Right lobe of liver (tissue), 4 donors: ENCODE data around the gene SLC6A19.

Experiments used
- POLR2A ChIP-seq: fragments of 450-650 bp; IDR thresholded peaks from one replicate; pipeline ENCODE4 v1.6.1; 2017; ENCODE audit warnings: antibody characterized with exemption, mild to moderate bottlenecking
- TF ChIP-seq, protein P1 (sequence below), 4 donors: fragments of 200-600 bp in 3 of 4; fragments of 450-650 bp in 1 of 4; IDR thresholded peaks; one replicate each; pipeline versions ENCODE4 v1.5.1 to v1.8.0; 2016 to 2022; ENCODE audit warnings: antibody characterized with exemption in 4 of 4, mild to moderate bottlenecking in 2 of 4
- donor health status: DM: no; HTN: no; CAD: no.
- donor health status: DM: no; HTN: no; CAD: no.
- donor health status: DM: no; HTN: yes; CAD: no.

DNA sequence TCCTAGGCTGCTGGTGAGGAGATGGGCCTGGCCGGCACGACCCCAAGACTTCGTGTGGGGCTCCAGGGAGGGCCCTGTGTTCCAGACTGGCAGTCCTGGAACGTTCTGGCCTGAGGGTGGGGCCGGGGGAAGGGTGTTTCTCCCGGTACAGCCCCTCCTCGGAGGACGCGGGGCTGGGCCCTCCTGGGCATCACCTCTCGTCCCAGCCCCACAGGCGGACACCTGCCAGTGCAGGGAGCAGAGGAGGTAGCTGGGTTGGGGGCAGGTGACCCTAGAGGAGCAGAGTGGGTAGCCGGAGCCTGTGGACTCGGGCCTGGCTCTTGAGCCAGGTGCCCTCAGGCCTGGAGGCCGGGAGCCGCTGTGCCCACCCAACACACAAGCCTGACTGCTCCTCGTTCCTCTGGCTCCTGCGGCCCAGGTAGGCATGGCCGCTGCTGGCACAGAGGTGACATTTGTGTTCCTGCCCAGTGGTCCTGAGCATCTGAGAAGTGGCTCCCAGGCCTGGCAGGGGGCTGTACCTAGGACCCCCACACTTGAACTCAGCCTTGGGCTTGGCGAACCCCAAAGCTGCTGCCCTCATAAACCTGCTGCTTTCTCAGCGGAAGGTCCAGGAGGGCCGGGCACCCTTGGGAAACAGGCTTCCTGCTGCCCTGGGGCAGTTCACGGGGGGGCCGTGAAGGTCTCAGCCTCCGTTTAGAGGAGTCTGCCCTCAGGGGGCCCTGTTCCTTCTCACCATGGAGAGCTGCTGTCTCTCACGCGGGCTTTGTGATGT lies 817 bp downstream of the SLC6A19 start:
- TF ChIP-seq, protein P1, sequence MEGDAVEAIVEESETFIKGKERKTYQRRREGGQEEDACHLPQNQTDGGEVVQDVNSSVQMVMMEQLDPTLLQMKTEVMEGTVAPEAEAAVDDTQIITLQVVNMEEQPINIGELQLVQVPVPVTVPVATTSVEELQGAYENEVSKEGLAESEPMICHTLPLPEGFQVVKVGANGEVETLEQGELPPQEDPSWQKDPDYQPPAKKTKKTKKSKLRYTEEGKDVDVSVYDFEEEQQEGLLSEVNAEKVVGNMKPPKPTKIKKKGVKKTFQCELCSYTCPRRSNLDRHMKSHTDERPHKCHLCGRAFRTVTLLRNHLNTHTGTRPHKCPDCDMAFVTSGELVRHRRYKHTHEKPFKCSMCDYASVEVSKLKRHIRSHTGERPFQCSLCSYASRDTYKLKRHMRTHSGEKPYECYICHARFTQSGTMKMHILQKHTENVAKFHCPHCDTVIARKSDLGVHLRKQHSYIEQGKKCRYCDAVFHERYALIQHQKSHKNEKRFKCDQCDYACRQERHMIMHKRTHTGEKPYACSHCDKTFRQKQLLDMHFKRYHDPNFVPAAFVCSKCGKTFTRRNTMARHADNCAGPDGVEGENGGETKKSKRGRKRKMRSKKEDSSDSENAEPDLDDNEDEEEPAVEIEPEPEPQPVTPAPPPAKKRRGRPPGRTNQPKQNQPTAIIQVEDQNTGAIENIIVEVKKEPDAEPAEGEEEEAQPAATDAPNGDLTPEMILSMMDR (IDR thresholded peaks at IDR 0.05): no peak
- TF ChIP-seq POLR2A: no peak
